ENCODE measurements around the gene CFAP300. TPM values are rescaled to one million over a fixed set of nuclear protein-coding genes. Genes with fewer than 3 reads are reported as not detected.

Gene CFAP300
- 2.3 TPM for total RNA-seq
- long read RNA-seq, partial matches to known transcripts = 0 of 1 reads
- long read RNA-seq, other reads (novel, unspliced or antisense) = 0 of 1 reads

- intact Hi-C loops (cut with DNase I) = no loop called here
- Histone ChIP-seq H3K27ac (peak within 1 kb of the TSS; percentile 33), H3K36me3 (no peaks in the 10 kb centered on the region), H3K27me3 (peaks cover 11% of the 10 kb centered on the region), H3K9me3 (no peaks in the 10 kb centered on the region), H3K4me3 (peak within 1 kb of the TSS; percentile 59), H3K4me1 (no peaks in the 10 kb centered on the region)
- peak; percentile 94 for DNase-seq
- ATAC-seq = peak; percentile 98
- TF ChIP-seq CTCF (IDR thresholded peaks at IDR 0.05) = no peak
Observed at GRCh38 chr11:102047305-102047924, at the start of gene CFAP300. TSS of gene CFAP300 (plus strand) at chr11:102047437. CDS start at chr11:102047471, 34 bp downstream.

GRCh38 chr11:102001657-102002338, 45.4 kb upstream of the CFAP300 start:
- ATAC-seq = no peak
- intact Hi-C loops (cut with DNase I) = no loop called here

GRCh38 chr11:102004220-102004619, 43.0 kb upstream of the CFAP300 start:
- H3K27ac ChIP-seq = no peak overlapping the region
- H3K27me3 ChIP-seq = no peaks in the 10 kb centered on the region
- no peak for ATAC-seq
- no peak for TF ChIP-seq CTCF (IDR thresholded peaks at IDR 0.05)
- H3K4me1 ChIP-seq = no peaks in the 10 kb centered on the region
- no peaks in the 10 kb centered on the region for H3K36me3 ChIP-seq
- no peak overlapping the region for H3K4me3 ChIP-seq
- no peaks in the 10 kb centered on the region for H3K9me3 ChIP-seq
- no peak for DNase-seq
- intact Hi-C loops (cut with DNase I) = no loop called here

More at GRCh38 chr11:102001657-102002338, 45.4 kb upstream of the CFAP300 start:
- no peaks in the 10 kb centered on the region for H3K36me3 ChIP-seq
- no peaks in the 10 kb centered on the region for H3K4me1 ChIP-seq
- no peaks in the 10 kb centered on the region for H3K9me3 ChIP-seq
- no peak for TF ChIP-seq CTCF (IDR thresholded peaks at IDR 0.05)
- no peak for DNase-seq
- no peak overlapping the region for H3K4me3 ChIP-seq
- H3K27me3 ChIP-seq = no peaks in the 10 kb centered on the region
- H3K27ac ChIP-seq = no peak overlapping the region

- Histone ChIP-seq H3K4me1 (no peaks in the 10 kb centered on the region), H3K27me3 (no peaks in the 10 kb centered on the region), H3K4me3 (no peak overlapping the region), H3K36me3 (no peaks in the 10 kb centered on the region), H3K9me3 (no peaks in the 10 kb centered on the region), H3K27ac (no peak overlapping the region)
- intact Hi-C loops (cut with DNase I) = no loop called here
- DNase-seq (no peak), ATAC-seq (no peak)
- no peak for TF ChIP-seq CTCF (IDR thresholded peaks at IDR 0.05)
Observed at GRCh38 chr11:102005306-102005705, 41.9 kb upstream of the CFAP300 start.

- intact Hi-C loops (cut with DNase I) = no loop called here
- no peak for DNase-seq
- Histone ChIP-seq H3K27me3 (no peaks in the 10 kb centered on the region), H3K36me3 (no peaks in the 10 kb centered on the region), H3K4me1 (no peaks in the 10 kb centered on the region), H3K27ac (peak overlapping the region; percentile 72), H3K9me3 (no peaks in the 10 kb centered on the region), H3K4me3 (no peak overlapping the region)
- ATAC-seq = no peak
- no peak for TF ChIP-seq CTCF (IDR thresholded peaks at IDR 0.05)
Observed at GRCh38 chr11:102006835-102007566, 40.2 kb upstream of the CFAP300 start.
